HepG2 (cell line): ENCODE data around the gene LSM12. TPM values are rescaled to one million over a fixed set of nuclear protein-coding genes. Genes with fewer than 3 reads are reported as not detected.

Experiments
- CEBPG ChIP-seq: IDR thresholded peaks from 2 replicates; pipeline ENCODE4 v1.6.1; 2016
- CENPT ChIP-seq: sonication (generic); formaldehyde crosslinking; IDR thresholded peaks from 2 replicates; pipeline ENCODE4 v1.8.0; 2022; ENCODE audit warnings: low read depth, mild to moderate bottlenecking, moderate library complexity, missing genetic modification reagents
- HMG20A ChIP-seq: IDR thresholded peaks from 2 replicates; pipeline ENCODE4 v1.6.1; 2016; ENCODE audit warnings: borderline replicate concordance
- JARID2 ChIP-seq: sonication (generic); formaldehyde crosslinking; IDR thresholded peaks from 2 replicates; pipeline ENCODE4 v1.8.1; 2023; ENCODE audit warnings: missing genetic modification reagents, inconsistent platforms; ENCODE audit not compliant: insufficient replicate concordance
- KLF9 ChIP-seq: IDR thresholded peaks from 2 replicates; pipeline ENCODE4 v1.6.1; 2016; ENCODE audit warnings: low read depth
- NFYB ChIP-seq: sonication (generic); formaldehyde crosslinking; IDR thresholded peaks from 2 replicates; pipeline ENCODE4 v1.4.0; 2020; ENCODE audit warnings: missing genetic modification reagents
- NR2C2 ChIP-seq: sonication (generic); formaldehyde crosslinking; IDR thresholded peaks from 2 replicates; pipeline ENCODE4 v1.4.0; 2020; ENCODE audit warnings: missing genetic modification reagents, mild to moderate bottlenecking, moderate library complexity, borderline replicate concordance
- PRMT3 ChIP-seq: sonication (generic); formaldehyde crosslinking; IDR thresholded peaks from 2 replicates; pipeline ENCODE4 v1.8.1; 2022; ENCODE audit warnings: low read depth, mild to moderate bottlenecking, moderate library complexity, missing genetic modification reagents, borderline replicate concordance
- RAD51 ChIP-seq: fragments of 450-650 bp; IDR thresholded peaks from 2 replicates; pipeline ENCODE4 v1.6.1; 2016; ENCODE audit warnings: borderline replicate concordance
- SALL1 ChIP-seq: sonication (generic); formaldehyde crosslinking; IDR thresholded peaks from 2 replicates; pipeline ENCODE4 v1.8.0; 2022; ENCODE audit warnings: mild to moderate bottlenecking, missing genetic modification reagents
- SMARCC2 ChIP-seq: fragments of 450-650 bp; IDR thresholded peaks from 2 replicates; pipeline ENCODE4 v1.6.1; 2017; ENCODE audit warnings: antibody characterized with exemption, mild to moderate bottlenecking
- TGIF2 ChIP-seq: IDR thresholded peaks from 2 replicates; pipeline ENCODE4 v1.6.1; 2016; ENCODE audit warnings: control low read depth, missing compliant biosample characterization
- ZNF224 ChIP-seq: sonication (generic); formaldehyde crosslinking; IDR thresholded peaks from 2 replicates; pipeline ENCODE4 v1.5.0; 2020; ENCODE audit warnings: mild to moderate bottlenecking, missing genetic modification reagents
- ZNF552 ChIP-seq: sonication (generic); formaldehyde crosslinking; IDR thresholded peaks from 2 replicates; pipeline ENCODE4 v1.9.0; 2022; ENCODE audit warnings: missing genetic modification reagents, mild to moderate bottlenecking, borderline replicate concordance
- ZNF570 ChIP-seq: sonication (generic); formaldehyde crosslinking; IDR thresholded peaks from 2 replicates; pipeline ENCODE4 v1.4.0; 2020; ENCODE audit warnings: mild to moderate bottlenecking, missing genetic modification reagents, borderline replicate concordance
- ZNF607 ChIP-seq: sonication (generic); formaldehyde crosslinking; IDR thresholded peaks from 2 replicates; pipeline ENCODE4 v1.5.1; 2020; ENCODE audit warnings: missing genetic modification reagents, mild to moderate bottlenecking, borderline replicate concordance
- ZNF766 ChIP-seq: sonication (generic); formaldehyde crosslinking; IDR thresholded peaks from 2 replicates; pipeline ENCODE4 v1.5.0; 2020; ENCODE audit warnings: missing genetic modification reagents, borderline replicate concordance
- ZNF773 ChIP-seq: sonication (generic); formaldehyde crosslinking; IDR thresholded peaks from 2 replicates; pipeline ENCODE4 v1.4.0; 2020; ENCODE audit warnings: missing genetic modification reagents, borderline replicate concordance
- polyA plus RNA-seq, 8 experiments: library from polyadenylated mRNA; depleted of rRNA in 3 of 8; stranded (reverse) in 7 of 8; unstranded in 1 of 8; fragments of >200 nt; fragmentation: Illumina TruSeq in 4 of 8; extraction: Trizol in 4 of 8; gene quantifications; 2 replicates each; pipeline versions ENCODE4 v1.2.1 to v1.2.3, GENCODE V29; 2011 to 2016; ENCODE audit warnings: low read depth in 4 of 8, missing spikeins in 1 of 8, mixed read lengths in 1 of 8; ENCODE audit not compliant: insufficient read depth in 1 of 8
- total RNA-seq, 5 experiments: library from RNA; depleted of rRNA; stranded (reverse); fragments of >200 nt; fragmentation: Illumina TruSeq; extraction: Trizol; gene quantifications; 2 replicates each; pipeline ENCODE4 v1.2.3, GENCODE V29; 2016; ENCODE audit warnings: low read depth in 1 of 5
- TF ChIP-seq, protein P1 (sequence below): sonication (generic); formaldehyde crosslinking; conservative IDR thresholded peaks from 2 replicates; pipeline ENCODE4 v1.4.0; 2020; ENCODE audit warnings: missing genetic modification reagents
- TF ChIP-seq, protein P2 (sequence below): IDR thresholded peaks from 2 replicates; pipeline ENCODE4 v1.6.1; 2016; ENCODE audit warnings: low read depth, missing genetic modification reagents, missing compliant biosample characterization
- TF ChIP-seq, protein P3 (sequence below): sonication (generic); formaldehyde crosslinking; IDR thresholded peaks from 2 replicates; pipeline ENCODE4 v1.9.0; 2021; ENCODE audit warnings: missing genetic modification reagents, borderline replicate concordance

Gene LSM12
- total and polyA plus RNA-seq, 2 of the 13 experiments (the other 11 are each of a cell fraction or from before 2014, with no cell fraction given) = 52.8 to 55.7 TPM

DNA sequence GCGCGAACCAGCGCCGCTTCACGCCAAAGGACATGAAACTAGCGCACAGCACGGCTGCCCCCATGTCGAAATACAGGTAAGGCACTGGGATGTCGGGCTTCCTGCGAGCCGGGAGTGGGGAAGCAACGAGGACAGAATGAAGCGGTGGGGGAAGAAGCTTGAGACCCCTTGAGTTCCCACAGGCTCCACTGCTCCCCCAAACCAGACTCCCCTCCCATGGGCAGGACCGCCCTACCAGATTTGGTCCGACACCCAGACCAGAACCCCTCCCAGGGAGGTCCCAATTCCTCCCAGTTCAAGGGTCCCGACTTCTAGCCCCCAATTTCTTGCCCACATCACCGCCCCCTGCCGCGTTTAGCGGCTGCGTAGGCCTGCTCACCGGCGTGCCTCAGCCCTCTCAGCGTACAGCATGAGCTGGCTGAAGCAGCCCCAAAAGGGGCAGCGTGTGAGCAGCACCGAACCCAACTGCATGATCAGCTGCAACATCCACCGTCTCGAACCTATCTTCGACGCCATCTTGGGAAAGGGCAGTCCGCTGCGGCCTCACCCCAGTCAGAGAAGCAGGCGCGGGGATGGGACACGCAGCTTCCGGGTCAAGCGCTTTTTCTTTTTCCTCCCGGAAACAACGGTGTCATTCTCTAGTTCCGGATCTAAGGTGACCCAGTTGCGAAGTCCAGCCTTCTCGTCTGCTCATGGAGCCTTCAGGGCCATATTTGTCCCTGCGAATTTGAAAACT is 51.9 kb downstream of the LSM12 start, which contains the start of gene TMEM101 (continued):
- TF ChIP-seq, protein P1, sequence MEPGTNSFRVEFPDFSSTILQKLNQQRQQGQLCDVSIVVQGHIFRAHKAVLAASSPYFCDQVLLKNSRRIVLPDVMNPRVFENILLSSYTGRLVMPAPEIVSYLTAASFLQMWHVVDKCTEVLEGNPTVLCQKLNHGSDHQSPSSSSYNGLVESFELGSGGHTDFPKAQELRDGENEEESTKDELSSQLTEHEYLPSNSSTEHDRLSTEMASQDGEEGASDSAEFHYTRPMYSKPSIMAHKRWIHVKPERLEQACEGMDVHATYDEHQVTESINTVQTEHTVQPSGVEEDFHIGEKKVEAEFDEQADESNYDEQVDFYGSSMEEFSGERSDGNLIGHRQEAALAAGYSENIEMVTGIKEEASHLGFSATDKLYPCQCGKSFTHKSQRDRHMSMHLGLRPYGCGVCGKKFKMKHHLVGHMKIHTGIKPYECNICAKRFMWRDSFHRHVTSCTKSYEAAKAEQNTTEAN (CRISPR knock-in tag) = peak; percentile 71; the same call in 1 of the 2 replicates
- TF ChIP-seq ZNF773 (CRISPR knock-in tag) (0 out of 2 replicates have a peak, but pooled peaks have one; percentile 13), ZNF766 (CRISPR knock-in tag) (peak; percentile 82; the same call in 1 of the 2 replicates), TGIF2 (no peak), ZNF570 (CRISPR knock-in tag) (no peak), SALL1 (CRISPR knock-in tag) (peak; percentile 90), CEBPG (CRISPR knock-in tag) (peak; percentile 67), KLF9 (CRISPR knock-in tag) (peak; percentile 66; the same call in 1 of the 2 replicates), ZNF607 (CRISPR knock-in tag) (peak; percentile 84; the same call in 1 of the 2 replicates), ZNF224 (CRISPR knock-in tag) (no peak), HMG20A (CRISPR knock-in tag) (0 out of 2 replicates have a peak, but pooled peaks have one; percentile 25), ZNF552 (peak; percentile 96; the same call in 1 of the 2 replicates), CENPT (CRISPR knock-in tag) (peak; percentile 62; the same call in 1 of the 2 replicates), NR2C2 (CRISPR knock-in tag) (peak; percentile 100), JARID2 (CRISPR knock-in tag) (no peak), RAD51 (no peak), SMARCC2 (no peak), PRMT3 (no peak), NFYB (CRISPR knock-in tag) (peak; percentile 71)
- TF ChIP-seq, protein P2, sequence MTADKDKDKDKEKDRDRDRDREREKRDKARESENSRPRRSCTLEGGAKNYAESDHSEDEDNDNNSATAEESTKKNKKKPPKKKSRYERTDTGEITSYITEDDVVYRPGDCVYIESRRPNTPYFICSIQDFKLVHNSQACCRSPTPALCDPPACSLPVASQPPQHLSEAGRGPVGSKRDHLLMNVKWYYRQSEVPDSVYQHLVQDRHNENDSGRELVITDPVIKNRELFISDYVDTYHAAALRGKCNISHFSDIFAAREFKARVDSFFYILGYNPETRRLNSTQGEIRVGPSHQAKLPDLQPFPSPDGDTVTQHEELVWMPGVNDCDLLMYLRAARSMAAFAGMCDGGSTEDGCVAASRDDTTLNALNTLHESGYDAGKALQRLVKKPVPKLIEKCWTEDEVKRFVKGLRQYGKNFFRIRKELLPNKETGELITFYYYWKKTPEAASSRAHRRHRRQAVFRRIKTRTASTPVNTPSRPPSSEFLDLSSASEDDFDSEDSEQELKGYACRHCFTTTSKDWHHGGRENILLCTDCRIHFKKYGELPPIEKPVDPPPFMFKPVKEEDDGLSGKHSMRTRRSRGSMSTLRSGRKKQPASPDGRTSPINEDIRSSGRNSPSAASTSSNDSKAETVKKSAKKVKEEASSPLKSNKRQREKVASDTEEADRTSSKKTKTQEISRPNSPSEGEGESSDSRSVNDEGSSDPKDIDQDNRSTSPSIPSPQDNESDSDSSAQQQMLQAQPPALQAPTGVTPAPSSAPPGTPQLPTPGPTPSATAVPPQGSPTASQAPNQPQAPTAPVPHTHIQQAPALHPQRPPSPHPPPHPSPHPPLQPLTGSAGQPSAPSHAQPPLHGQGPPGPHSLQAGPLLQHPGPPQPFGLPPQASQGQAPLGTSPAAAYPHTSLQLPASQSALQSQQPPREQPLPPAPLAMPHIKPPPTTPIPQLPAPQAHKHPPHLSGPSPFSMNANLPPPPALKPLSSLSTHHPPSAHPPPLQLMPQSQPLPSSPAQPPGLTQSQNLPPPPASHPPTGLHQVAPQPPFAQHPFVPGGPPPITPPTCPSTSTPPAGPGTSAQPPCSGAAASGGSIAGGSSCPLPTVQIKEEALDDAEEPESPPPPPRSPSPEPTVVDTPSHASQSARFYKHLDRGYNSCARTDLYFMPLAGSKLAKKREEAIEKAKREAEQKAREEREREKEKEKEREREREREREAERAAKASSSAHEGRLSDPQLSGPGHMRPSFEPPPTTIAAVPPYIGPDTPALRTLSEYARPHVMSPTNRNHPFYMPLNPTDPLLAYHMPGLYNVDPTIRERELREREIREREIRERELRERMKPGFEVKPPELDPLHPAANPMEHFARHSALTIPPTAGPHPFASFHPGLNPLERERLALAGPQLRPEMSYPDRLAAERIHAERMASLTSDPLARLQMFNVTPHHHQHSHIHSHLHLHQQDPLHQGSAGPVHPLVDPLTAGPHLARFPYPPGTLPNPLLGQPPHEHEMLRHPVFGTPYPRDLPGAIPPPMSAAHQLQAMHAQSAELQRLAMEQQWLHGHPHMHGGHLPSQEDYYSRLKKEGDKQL (CRISPR knock-in tag) = peak; percentile 60; the same call in 1 of the 2 replicates
- TF ChIP-seq, protein P3, sequence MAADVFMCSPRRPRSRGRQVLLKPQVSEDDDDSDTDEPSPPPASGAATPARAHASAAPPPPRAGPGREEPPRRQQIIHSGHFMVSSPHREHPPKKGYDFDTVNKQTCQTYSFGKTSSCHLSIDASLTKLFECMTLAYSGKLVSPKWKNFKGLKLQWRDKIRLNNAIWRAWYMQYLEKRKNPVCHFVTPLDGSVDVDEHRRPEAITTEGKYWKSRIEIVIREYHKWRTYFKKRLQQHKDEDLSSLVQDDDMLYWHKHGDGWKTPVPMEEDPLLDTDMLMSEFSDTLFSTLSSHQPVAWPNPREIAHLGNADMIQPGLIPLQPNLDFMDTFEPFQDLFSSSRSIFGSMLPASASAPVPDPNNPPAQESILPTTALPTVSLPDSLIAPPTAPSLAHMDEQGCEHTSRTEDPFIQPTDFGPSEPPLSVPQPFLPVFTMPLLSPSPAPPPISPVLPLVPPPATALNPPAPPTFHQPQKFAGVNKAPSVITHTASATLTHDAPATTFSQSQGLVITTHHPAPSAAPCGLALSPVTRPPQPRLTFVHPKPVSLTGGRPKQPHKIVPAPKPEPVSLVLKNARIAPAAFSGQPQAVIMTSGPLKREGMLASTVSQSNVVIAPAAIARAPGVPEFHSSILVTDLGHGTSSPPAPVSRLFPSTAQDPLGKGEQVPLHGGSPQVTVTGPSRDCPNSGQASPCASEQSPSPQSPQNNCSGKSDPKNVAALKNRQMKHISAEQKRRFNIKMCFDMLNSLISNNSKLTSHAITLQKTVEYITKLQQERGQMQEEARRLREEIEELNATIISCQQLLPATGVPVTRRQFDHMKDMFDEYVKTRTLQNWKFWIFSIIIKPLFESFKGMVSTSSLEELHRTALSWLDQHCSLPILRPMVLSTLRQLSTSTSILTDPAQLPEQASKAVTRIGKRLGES = no peak
